Measurements from ENCODE around the gene RAB40B. TPM values are rescaled to one million over a fixed set of nuclear protein-coding genes. Genes with fewer than 3 reads are reported as not detected.
"Not testable (repeated sequence)": the region's sequence is repeated elsewhere in the genome, so short reads cannot be mapped to it uniquely, and the experiment has no call there.

The RAB40B gene
- 11.2 and 30.9 TPM in 2 replicates for total RNA-seq (2014; rRNA removed; shearing (Covaris generic))

GRCh38 chr17:82698065-82698973, at the start of gene RAB40B:
Gene RAB40B, minus strand, starts transcription at chr17:82698698. Its CDS starts 102 bp downstream, at chr17:82698596.
- Histone ChIP-seq H3K4me1 (replicated peaks) (peaks cover 14% of the 10 kb centered on the region), H3K27ac (no peak within 1 kb of the TSS)

GRCh38 chr17:82745524-82745923, 47.0 kb upstream of the RAB40B start:
- no peak for DNase-seq (ENCODE audit: low read depth in 1 of 2, low spot score in 2 of 2)
- Histone ChIP-seq H3K4me3 (no peak overlapping the region), H3K27me3 (replicated peaks) (no peaks in the 10 kb centered on the region), H3K27ac (no peak overlapping the region), H3K4me1 (replicated peaks) (no peaks in the 10 kb centered on the region), H3K36me3 (no peaks in the 10 kb centered on the region), H3K9me3 (replicated peaks) (peaks cover 9% of the 10 kb centered on the region)

More at GRCh38 chr17:82698065-82698973, at the start of gene RAB40B:
- Histone ChIP-seq H3K36me3 (0 out of 2 replicates have a peak, but pooled peaks cover 2% of the 10 kb centered on the region), H3K4me3 (peak within 1 kb of the TSS; percentile 94), H3K9me3 (replicated peaks) (peaks cover 21% of the 10 kb centered on the region), H3K27me3 (replicated peaks) (peaks cover 9% of the 10 kb centered on the region)
- peak; percentile 95 to 100 for DNase-seq (ENCODE audit: low read depth in 1 of 2, low spot score in 2 of 2)

DNA sequence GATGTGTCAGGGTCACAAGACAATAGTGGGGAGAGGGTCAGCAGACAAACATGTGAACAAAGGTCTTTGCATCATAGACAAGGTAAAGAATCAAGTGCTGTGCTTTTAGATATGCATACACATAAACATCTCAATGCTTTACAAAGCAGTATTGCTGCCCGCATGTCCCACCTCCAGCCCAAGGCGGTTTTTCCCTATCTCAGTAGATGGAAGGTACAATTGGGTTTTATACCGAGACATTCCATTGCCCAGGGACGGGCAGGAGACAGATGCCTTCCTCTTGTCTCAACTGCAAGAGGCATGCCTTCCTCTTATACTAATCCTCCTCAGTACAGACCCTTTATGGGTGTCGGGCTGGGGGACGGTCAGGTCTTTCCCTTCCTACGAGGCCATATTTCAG, 46.2 kb upstream of the RAB40B start:
- not testable (repeated sequence) for H3K27me3 ChIP-seq (replicated peaks); H3K4me1 ChIP-seq (replicated peaks); H3K9me3 ChIP-seq (replicated peaks); H3K36me3 ChIP-seq; H3K4me3 ChIP-seq; DNase-seq (ENCODE audit: low read depth in 1 of 2, low spot score in 2 of 2); H3K27ac ChIP-seq

DNA sequence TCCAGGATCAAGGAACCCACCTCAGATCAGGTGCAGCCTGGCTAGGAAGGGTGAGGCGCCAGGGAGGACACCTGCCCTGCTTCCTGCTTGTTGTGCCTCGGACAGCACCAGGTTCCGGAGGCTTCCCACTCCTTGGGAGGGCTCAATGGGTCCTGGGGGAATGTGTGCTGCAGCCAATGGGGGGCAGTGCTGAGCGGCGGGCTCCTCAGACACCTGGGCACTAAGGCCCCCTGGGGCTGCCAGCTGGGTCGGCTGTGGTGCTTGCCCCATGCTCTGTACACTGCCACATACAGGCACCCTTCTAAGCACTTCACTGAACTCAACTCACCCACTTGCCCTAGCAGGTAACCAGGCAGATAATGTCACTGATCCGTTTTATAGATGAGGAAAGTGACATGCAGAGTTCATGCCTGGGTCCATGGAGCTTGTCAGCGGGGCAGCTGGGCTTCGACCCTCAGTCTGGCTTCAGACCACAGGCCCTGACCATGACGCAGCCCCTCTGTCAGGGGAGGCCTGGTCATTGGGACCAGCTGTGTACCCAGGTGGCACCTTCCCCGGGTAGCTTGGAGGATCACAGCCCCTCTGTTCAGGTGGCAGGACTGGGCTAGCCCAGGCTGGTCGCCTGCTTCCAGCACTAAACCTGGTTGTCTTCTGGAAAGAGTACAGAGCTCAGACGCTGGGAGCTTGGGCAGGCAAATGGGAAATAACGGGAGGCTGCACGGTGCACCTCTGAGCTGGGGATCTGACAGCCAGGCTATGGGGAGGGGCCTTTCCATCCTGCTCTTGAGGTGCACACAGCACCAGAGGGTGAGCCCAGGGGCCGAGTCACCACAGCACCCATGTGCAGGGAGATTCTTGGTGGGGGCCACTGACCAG, 45.1 kb upstream of the RAB40B start:
- Histone ChIP-seq H3K4me1 (replicated peaks) (no peaks in the 10 kb centered on the region), H3K27ac (no peak overlapping the region), H3K4me3 (no peak overlapping the region), H3K9me3 (replicated peaks) (0 out of 2 replicates have a peak, but pooled peaks cover 2% of the 10 kb centered on the region), H3K27me3 (replicated peaks) (no peaks in the 10 kb centered on the region), H3K36me3 (no peaks in the 10 kb centered on the region)
- DNase-seq (ENCODE audit: low read depth in 1 of 2, low spot score in 2 of 2) = no peak

DNA sequence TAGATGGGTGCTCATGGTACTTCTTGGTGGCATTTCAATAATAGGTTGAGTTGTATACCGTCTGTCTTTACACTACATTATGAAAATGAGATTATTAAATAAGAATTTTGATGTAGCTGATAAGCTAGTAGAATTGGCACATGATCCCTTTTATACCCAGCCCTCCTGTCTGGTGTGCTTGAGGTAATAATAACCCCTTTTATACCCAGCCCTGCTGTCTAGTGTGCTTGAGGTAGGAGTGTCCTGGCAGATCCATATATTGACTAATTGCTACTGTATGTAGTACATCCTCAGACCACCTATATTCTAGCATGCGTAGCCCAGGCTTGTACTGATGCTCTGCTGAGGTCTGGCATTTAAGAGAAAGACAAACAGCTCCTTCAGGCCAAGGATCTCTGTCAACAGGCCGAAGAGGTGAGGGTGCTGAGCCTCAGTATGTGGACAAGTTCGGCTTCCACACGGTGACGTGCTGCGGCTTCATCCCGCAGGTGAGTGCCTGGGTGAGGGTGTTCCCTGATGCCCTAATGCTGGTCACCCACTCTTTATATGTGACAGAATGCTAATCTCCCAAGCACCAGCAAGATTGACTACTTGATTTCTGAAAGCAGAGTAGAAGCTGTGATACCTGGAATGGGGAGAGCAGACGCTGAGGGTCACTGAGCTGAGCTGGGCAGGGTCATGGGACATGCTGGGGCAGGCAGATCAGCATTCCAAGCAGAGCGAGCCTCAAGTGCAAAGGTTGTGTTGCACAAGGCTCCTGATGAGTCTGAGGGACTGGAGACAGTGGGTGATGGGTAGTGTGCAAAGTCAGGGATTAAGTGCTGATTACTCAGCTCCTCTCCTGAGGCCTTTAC, 42.6 kb upstream of the RAB40B start:
- Histone ChIP-seq H3K36me3 (no peaks in the 10 kb centered on the region), H3K27ac (no peak overlapping the region), H3K27me3 (replicated peaks) (no peaks in the 10 kb centered on the region), H3K9me3 (replicated peaks) (no peaks in the 10 kb centered on the region), H3K4me1 (replicated peaks) (no peaks in the 10 kb centered on the region), H3K4me3 (no peak overlapping the region)
- DNase-seq (ENCODE audit: low read depth in 1 of 2, low spot score in 2 of 2) = no peak

- Histone ChIP-seq H3K27me3 (replicated peaks) (no peaks in the 10 kb centered on the region), H3K27ac (no peak overlapping the region), H3K36me3 (peaks cover 14% of the 10 kb centered on the region), H3K4me1 (replicated peaks) (peaks cover 6% of the 10 kb centered on the region), H3K4me3 (no peak overlapping the region), H3K9me3 (replicated peaks) (peaks cover 15% of the 10 kb centered on the region)
- no peak for DNase-seq (ENCODE audit: low read depth in 1 of 2, low spot score in 2 of 2)
Observed at GRCh38 chr17:82737967-82738877, 39.7 kb upstream of the RAB40B start.

DNA sequence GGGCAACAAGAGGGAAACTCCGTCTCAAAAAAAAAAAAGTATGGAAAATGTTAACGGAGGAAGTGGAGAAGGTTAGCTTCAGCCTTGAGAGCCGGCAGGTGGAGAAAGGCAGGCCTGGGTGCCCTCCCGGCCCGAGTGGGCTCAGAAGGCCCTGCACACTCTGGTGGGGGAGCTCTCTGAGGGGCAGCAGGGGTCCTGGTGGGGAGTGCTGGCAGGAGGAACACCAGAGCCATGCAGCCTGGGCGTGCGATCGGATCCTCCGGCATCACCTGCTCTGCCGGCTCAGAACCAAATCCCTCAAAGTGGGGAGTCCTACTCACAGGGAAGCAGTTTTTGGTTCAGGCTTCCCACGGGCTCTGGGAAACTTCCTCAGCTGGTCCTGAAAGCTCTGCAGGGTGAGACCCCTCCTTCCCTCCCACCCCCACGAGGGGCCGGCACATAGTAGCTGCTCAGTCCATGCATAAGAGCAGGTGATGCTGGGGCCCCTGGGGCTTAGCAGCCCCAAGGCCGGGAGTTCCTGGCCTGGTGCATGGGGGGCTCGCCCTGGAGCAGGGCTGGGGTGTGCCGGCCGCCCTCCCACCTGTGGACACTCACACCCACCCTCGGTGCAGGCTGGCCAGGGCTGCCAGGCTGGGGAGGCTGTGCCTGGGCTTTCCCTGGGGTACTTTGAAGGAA, 38.1 kb upstream of the RAB40B start:
- Histone ChIP-seq H3K27ac (no peak overlapping the region), H3K36me3 (peaks cover 30% of the 10 kb centered on the region), H3K27me3 (replicated peaks) (no peaks in the 10 kb centered on the region), H3K4me3 (no peak overlapping the region), H3K4me1 (replicated peaks) (peaks cover 6% of the 10 kb centered on the region), H3K9me3 (replicated peaks) (peaks cover 25% of the 10 kb centered on the region)
- no peak for DNase-seq (ENCODE audit: low read depth in 1 of 2, low spot score in 2 of 2)

DNA sequence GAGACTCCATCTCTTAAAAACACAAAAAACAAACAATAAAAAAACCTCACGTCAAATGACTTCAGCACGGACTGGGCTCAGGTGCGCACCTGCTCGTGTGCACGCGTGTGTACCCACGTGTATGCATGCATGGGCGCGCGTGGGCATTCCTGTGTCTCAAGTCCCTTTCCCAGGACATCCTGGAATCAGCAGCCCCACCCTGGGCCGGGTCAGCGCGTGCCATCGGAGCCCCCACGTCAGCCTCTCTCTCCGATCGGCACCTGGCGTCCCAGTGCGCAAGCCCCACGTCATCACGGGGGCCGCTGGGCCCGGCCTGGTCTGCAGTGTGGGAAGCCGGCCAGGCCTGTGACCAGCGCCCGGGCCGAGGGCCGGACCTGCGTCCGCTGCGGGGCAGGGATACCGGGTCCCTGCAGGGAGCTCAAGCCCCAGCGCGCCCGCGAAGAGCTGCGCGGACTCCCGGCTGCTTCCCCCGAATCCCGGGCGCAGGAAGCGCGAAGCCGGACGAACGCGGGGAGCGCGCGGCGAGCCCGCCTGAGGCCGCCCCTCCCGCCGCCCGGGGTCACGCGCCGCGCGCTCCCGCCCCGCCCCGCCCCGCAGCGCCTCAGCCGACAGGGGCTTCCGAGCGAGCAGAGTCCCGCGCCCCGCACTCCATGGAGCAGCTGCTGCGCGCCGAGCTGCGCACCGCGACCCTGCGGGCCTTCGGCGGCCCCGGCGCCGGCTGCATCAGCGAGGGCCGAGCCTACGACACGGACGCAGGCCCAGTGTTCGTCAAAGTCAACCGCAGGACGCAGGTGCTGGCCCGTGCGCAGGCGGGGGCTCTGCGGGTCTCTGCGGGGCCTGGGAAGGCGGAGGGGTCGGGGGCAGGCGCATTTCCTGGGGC, 36.7 kb upstream of the RAB40B start, which contains the start of gene FN3K:
FN3K (plus strand) TSS at position 629 of the 880 bp plus-strand sequence; CDS start at position 651, 22 bp downstream.
- Histone ChIP-seq H3K4me1 (replicated peaks) (peaks cover 6% of the 10 kb centered on the region), H3K36me3 (peaks cover 39% of the 10 kb centered on the region), H3K4me3 (peak within 1 kb of the TSS; percentile 47), H3K9me3 (replicated peaks) (peaks cover 25% of the 10 kb centered on the region), H3K27me3 (replicated peaks) (no peaks in the 10 kb centered on the region), H3K27ac (no peak within 1 kb of the TSS)
- peak in 1 of 2 experiments; percentile 58 for DNase-seq (ENCODE audit: low read depth in 1 of 2, low spot score in 2 of 2)

- peaks cover 25% of the 10 kb centered on the region for H3K9me3 ChIP-seq (replicated peaks)
- H3K27ac ChIP-seq = no peak overlapping the region
- peaks cover 52% of the 10 kb centered on the region for H3K36me3 ChIP-seq
- no peak for DNase-seq (ENCODE audit: low read depth in 1 of 2, low spot score in 2 of 2)
- no peak overlapping the region for H3K4me3 ChIP-seq
- peaks cover 6% of the 10 kb centered on the region for H3K4me1 ChIP-seq (replicated peaks)
- no peaks in the 10 kb centered on the region for H3K27me3 ChIP-seq (replicated peaks)
Observed at GRCh38 chr17:82732118-82732743, 33.7 kb upstream of the RAB40B start.

DNA sequence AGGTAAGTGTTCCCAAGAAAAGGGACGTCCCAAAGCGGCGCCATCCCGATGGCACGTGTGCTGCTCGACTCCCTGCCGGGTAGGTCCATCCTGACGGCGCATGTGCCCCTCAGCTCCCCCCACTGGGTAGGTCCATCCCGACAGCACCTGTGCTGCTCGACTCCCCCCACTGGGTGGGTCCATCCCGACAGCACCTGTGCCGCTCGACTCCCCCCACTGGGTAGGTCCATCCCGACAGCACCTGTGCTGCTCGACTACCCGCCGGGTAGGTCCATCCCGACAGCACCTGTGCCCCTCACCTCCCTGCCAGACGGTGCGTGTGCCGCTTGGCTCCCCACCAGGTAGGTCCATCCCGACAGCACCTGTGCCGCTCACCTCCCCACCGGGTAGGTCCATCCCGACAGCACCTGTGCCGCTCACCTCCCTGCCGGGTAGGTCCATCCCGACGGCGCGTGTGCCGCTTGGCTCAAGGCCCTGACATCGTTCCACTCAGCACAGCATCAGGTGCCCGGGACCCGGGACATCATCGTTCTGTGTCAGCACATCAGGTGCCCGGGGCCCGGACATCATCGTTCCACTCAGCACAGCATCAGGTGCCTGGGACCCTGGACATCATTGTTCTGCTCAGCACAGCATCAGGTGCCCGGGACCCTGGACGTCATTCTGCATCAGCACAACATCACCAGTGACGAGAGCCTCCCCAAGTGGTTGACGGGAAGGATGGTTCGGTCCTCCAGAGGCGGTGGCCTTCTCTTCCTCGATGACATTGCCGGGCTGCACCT, 31.2 kb upstream of the RAB40B start:
- Histone ChIP-seq H3K4me3 (no peak overlapping the region), H3K27ac (no peak overlapping the region), H3K4me1 (replicated peaks) (no peaks in the 10 kb centered on the region), H3K27me3 (replicated peaks) (no peaks in the 10 kb centered on the region), H3K9me3 (replicated peaks) (peaks cover 22% of the 10 kb centered on the region), H3K36me3 (peaks cover 74% of the 10 kb centered on the region)
- DNase-seq (ENCODE audit: low read depth in 1 of 2, low spot score in 2 of 2) = no peak

Data from SJSA1 (cell line).